CD4-positive, alpha-beta T cell treated with Interleukin-12 subunit alpha and Interleukin-12 subunit beta, for 1 hour (primary cell): ENCODE data around the gene JUN.
"Not testable (repeated sequence)": the region's sequence is repeated elsewhere in the genome, so short reads cannot be mapped to it uniquely, and the experiment has no call there.

Experiments used
- DNase-seq: peaks from one replicate; pipeline ENCODE4 v3.0.0-alpha.2; 2020

Gene JUN

GRCh38 chr1:58805716-58806571 lies 22.1 kb upstream of the JUN start:
- DNase-seq: no peak

GRCh38 chr1:58804853-58805565 lies 21.2 kb upstream of the JUN start:
- DNase-seq: no peak

DNA sequence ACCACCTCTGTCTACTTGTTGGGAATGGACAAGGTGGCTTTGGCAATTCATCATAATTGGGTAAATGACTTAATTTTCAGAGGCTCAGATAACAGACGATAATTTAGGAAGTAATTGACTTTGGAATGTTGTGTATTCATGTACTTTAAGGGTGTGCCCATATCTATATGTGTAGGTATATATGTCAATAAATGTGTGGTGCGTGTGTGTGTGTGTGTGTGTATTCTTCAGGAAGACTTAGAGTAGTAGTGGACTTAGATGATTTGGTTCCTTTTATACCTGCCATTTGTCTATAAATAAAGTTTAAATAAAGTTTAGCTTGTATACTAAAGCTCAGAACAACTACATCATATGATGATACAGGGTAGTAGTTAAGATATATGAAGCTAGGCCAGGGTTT lies 20.0 kb upstream of the JUN start:
- no peak for DNase-seq

DNA sequence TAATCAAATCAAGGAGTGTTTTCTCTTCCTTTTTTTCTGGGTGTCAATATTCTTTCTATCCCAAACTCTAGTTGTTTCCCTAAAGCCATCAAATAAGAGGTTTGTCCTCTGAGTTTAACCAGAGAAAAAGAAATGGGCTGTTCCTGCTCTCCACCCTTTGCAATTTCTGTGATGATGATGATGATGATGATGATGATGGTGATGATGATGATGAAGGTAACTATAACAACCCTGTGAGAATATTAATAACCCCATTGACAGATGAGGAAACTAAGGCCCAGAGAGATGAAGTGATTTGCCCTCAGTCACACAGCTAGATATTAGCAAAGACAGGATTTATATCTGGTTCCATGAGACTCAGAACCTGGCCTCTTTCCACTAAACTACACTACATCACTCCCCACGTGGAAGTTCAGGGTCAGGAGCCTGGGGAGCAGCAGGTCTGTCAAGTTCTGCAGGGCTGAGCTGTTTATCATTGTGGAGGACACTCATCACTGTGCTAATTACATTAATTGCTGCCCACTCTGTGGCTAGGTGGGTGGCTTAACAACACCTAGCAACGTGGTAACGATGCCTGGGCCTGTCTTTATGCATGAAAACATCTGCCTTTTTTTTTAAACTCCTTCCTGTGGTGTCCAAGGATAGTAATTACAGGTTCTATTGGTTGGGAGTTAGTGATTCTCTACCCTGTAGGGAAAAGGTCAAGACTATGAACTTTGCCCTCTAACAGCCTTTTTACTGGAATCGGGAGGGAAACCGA lies 19.0 kb upstream of the JUN start:
- DNase-seq: no peak

DNA sequence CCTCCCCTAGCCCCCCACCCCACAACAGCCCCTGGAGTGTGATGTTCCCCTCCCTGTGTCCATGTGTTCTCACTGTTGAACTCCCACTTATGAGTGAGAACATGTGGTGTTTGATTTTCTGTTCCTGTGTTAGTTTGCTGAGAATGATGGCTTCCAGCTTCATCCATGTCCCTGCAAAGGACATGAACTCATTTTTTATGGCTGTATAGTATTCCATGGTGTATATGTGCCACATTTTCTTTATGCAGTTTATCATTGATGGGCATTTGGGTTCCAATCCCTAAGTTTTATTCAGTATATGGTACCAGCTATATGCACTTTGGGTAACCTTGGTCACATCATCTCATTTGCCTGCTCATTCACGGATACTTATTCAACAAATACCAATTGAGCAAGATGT lies 17.4 kb upstream of the JUN start:
- DNase-seq: not testable (repeated sequence)

GRCh38 chr1:58799650-58800049 lies 15.8 kb upstream of the JUN start:
- DNase-seq: no peak

DNA sequence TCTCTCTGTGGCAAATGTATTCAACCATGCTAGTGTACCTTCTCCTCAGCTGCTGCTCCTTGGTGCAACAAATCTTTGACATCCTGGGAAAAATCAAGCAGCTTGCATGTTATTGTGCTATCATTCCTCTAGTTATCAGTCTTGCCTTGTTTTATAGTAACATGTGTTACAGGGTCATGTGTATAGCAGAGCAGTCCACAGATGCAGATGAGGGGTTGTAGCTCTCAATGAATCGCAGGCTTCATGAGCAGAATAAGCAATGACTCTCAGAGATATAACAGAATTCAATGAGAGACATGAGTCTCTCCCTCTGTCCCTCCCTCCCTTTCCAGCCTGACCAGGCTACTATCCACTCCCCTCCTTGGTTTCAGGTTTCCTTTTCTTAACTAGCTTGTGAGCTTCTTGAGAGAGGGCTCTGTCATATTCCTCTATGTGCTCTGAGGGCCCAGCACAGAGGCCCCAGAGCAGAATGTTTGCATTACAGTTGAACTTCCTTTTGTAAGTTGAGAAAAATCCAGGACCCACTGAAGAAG lies 15.1 kb upstream of the JUN start:
- no peak for DNase-seq

DNA sequence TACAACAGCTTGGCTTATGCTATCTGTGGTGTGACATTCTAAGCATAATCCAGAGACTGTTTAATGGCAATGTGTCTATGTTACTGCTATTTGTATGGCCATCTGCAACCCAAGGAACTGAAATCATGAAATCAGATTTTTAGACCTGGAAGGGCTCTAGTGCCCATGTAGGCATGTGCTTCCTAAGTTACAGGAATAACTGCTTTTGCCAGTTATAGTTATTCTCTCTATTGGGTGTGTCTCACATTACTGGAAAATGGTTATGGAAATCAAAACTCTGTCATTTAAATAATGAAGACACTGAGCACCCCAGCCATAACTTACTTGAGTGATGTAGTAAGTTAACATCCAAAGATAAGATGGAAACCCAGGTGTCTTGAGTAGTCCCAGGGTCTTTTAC lies 12.6 kb upstream of the JUN start:
- no peak for DNase-seq

GRCh38 chr1:58794585-58794984 lies 10.7 kb upstream of the JUN start:
- no peak for DNase-seq

- no peak for DNase-seq
These were observed 9.0 kb upstream of the JUN start for GRCh38 chr1:58792846-58793245.

- no peak for DNase-seq
These were observed 7.3 kb upstream of the JUN start for GRCh38 chr1:58791106-58791505.

GRCh38 chr1:58789996-58790660 lies 6.3 kb upstream of the JUN start:
- no peak for DNase-seq

GRCh38 chr1:58789322-58789856 lies 5.5 kb upstream of the JUN start:
- DNase-seq: no peak

DNA sequence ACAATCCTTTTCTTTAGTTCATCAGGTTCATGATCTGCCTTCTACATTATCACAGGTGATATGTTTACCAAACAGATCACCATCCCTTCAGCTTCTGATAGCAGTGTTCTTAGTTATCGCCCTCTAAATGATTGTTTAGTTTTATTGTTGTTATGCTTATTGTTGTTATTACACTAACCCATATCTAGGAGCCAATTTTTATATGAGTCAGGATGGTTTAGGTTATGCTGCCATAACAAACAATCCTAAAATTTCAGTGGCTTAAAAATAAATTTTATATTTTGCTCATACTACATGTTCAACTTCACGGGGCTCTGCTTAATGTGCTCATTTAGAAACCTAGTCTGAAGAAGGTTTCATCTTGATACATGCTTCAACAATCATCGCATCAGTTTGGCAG lies 4.4 kb upstream of the JUN start:
- DNase-seq: no peak

DNA sequence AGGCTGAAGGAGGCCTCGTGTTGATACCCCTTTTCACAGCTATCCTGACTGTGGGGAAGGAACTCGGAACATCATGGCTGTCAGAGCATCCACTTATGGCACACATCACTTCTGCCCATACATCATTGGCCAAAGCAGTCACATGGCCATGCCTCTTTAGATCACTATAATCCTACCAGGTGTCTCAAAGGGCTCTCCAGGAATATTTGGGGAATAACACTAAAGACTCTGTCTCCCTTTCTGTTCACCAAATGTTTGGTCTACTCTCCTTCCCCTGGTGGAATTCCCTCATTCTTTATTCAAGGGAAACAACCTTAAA lies 3.0 kb upstream of the JUN start:
- DNase-seq: no peak

- no peak for DNase-seq
These were observed 2.5 kb upstream of the JUN start for GRCh38 chr1:58786184-58786926.

GRCh38 chr1:58785442-58786058 lies 1.7 kb upstream of the JUN start:
- DNase-seq: peak; percentile 65

- DNase-seq: peak; percentile 92
These were observed 1.1 kb upstream of the JUN start for GRCh38 chr1:58784758-58785441.

GRCh38 chr1:58783090-58783992 lies 506 bp downstream of the JUN start:
- peak; percentile 64 for DNase-seq
